Neural cell (in vitro differentiated cells): ENCODE measurements around the gene IFT43.

ENCODE experiments used
- CTCF ChIP-seq: fragments of 450-650 bp; IDR thresholded peaks from 2 replicates; pipeline ENCODE4 v1.5.1; 2014; ENCODE audit warnings: antibody characterized with exemption, mild to moderate bottlenecking, moderate library complexity; ENCODE audit not compliant: poor library complexity, severe bottlenecking
- TF ChIP-seq, protein P1 (sequence below): IDR thresholded peaks from 2 replicates; pipeline ENCODE4 v1.6.1; 2012; ENCODE audit warnings: borderline replicate concordance

DNA sequence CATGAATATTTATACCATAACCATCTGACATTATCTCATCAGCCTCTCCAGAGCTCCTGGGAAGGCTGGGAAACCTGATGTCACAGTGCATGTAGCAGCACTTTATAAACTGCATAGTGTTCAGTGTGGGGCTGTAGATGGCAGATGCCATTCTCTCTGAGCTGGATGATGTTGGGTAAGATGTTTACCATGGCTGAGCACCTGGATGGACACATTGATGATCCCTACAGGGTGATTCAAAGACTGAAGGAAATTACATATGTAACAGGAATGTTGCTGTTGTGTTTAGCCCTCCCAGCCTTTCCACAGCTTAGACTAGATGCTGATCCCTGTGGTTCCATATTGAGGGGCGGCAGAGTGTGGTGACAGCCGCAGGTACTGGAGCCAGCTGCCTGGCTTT lies 37.4 kb downstream of the IFT43 start:
- TF ChIP-seq CTCF: no peak
- TF ChIP-seq, protein P1, sequence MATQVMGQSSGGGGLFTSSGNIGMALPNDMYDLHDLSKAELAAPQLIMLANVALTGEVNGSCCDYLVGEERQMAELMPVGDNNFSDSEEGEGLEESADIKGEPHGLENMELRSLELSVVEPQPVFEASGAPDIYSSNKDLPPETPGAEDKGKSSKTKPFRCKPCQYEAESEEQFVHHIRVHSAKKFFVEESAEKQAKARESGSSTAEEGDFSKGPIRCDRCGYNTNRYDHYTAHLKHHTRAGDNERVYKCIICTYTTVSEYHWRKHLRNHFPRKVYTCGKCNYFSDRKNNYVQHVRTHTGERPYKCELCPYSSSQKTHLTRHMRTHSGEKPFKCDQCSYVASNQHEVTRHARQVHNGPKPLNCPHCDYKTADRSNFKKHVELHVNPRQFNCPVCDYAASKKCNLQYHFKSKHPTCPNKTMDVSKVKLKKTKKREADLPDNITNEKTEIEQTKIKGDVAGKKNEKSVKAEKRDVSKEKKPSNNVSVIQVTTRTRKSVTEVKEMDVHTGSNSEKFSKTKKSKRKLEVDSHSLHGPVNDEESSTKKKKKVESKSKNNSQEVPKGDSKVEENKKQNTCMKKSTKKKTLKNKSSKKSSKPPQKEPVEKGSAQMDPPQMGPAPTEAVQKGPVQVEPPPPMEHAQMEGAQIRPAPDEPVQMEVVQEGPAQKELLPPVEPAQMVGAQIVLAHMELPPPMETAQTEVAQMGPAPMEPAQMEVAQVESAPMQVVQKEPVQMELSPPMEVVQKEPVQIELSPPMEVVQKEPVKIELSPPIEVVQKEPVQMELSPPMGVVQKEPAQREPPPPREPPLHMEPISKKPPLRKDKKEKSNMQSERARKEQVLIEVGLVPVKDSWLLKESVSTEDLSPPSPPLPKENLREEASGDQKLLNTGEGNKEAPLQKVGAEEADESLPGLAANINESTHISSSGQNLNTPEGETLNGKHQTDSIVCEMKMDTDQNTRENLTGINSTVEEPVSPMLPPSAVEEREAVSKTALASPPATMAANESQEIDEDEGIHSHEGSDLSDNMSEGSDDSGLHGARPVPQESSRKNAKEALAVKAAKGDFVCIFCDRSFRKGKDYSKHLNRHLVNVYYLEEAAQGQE: no peak
